Measurements from ENCODE around the gene LBR. TPM values are rescaled to one million over a fixed set of nuclear protein-coding genes. Genes with fewer than 3 reads are reported as not detected.

LBR gene
- total RNA-seq, 4 donors from 2014 or later = 33.1 to 46.7 (median 36.8) TPM

DNA sequence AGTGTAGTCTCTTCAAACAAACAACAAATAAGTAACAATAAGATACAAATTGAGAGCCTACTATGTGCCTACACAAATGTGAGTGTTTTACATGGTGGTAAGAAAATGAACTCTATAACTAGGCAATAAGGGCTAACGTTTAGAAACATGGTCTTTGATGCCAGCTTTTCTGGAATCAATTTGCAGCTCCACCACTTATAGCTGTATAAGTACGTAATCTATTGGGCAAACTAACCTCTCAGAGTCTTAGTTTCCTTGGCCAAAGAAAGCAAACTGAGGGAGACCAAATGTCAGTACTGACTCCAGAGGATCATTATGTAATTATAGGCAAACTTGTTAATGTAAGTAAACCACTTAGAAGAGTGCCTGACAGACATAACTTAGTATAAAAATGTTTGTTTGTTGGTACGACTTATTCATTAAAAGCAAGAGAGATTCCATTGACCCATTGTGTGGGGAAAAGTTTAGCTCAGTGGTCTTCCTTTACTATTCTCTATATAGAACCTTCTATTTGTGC lies 59.7 kb downstream of the LBR start:
- WGBS, 2 donors = 70 to 73% methylated on average over 3 of the region's 3 CpGs
- no peak for DNase-seq

DNA sequence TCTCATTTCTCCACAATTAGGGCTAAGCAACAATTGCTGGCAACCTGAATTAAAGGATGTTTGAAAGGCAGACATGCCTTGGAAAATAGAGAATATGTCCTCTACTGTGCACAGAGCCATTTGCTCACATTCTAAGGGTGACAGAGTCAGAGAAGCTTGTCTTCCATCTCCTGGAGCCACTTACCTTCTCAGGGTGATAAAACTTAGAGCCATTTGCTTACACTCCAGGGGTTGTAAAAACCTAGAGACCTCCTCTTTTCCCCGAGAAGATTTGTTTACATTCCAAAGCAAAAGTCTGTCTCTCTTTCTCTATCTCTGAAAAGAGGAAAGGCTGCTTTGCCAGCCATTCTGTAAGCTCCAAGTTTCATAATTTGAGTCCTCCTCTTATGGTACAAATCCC lies 61.3 kb downstream of the LBR start:
- Histone ChIP-seq H3K27me3 (no peaks in the 10 kb centered on the region), H3K4me3 (replicated peaks in 1 of 3) (no peak overlapping the region), H3K9me3 (no peaks in the 10 kb centered on the region), H3K27ac (no peak overlapping the region), H3K4me1 (no peaks in the 10 kb centered on the region), H3K36me3 (no peaks in the 10 kb centered on the region)
- DNase-seq = no peak
- WGBS, 2 donors = 14 to 16% methylated on average over 1 of the region's 1 CpG
- intact Hi-C loops (cut with DNase I) = no loop called here
- TF ChIP-seq, protein P1, sequence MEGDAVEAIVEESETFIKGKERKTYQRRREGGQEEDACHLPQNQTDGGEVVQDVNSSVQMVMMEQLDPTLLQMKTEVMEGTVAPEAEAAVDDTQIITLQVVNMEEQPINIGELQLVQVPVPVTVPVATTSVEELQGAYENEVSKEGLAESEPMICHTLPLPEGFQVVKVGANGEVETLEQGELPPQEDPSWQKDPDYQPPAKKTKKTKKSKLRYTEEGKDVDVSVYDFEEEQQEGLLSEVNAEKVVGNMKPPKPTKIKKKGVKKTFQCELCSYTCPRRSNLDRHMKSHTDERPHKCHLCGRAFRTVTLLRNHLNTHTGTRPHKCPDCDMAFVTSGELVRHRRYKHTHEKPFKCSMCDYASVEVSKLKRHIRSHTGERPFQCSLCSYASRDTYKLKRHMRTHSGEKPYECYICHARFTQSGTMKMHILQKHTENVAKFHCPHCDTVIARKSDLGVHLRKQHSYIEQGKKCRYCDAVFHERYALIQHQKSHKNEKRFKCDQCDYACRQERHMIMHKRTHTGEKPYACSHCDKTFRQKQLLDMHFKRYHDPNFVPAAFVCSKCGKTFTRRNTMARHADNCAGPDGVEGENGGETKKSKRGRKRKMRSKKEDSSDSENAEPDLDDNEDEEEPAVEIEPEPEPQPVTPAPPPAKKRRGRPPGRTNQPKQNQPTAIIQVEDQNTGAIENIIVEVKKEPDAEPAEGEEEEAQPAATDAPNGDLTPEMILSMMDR (IDR thresholded peaks at IDR 0.05) = no peak

More for the DNA sequence above, 59.7 kb downstream of the LBR start:
- Histone ChIP-seq H3K4me3 (replicated peaks in 1 of 3) (no peak overlapping the region), H3K9me3 (no peaks in the 10 kb centered on the region), H3K36me3 (no peaks in the 10 kb centered on the region), H3K27ac (no peak overlapping the region), H3K27me3 (no peaks in the 10 kb centered on the region), H3K4me1 (no peaks in the 10 kb centered on the region)
- intact Hi-C loops (cut with DNase I) = no loop called here
- TF ChIP-seq POLR2A (IDR thresholded peaks at IDR 0.05) = no peak
- TF ChIP-seq, protein P1 (IDR thresholded peaks at IDR 0.05) = no peak

DNA sequence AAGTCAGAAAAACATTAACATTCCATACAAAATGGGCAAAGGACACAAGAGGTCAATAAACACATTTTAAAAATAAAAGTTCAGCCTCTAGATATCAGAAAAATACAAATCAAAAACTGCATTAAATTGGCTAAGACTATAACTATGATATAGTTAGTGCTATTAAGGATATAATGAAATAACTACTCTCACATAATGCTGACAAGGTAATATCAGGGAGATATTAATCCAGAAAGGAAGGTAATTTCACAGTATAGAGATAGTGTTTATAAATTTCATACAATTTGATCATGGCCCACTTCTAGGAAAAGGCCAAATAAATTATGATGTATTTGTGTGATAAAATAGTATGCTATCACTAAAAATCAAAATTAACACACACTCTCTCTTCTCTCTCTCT lies 61.8 kb downstream of the LBR start:
- TF ChIP-seq POLR2A (IDR thresholded peaks at IDR 0.05) = no peak
- TF ChIP-seq, protein P1 (IDR thresholded peaks at IDR 0.05) = no peak
- H3K9me3 ChIP-seq = no peaks in the 10 kb centered on the region
- no peak for DNase-seq
- intact Hi-C loops (cut with DNase I) = no loop called here
- H3K27me3 ChIP-seq = no peaks in the 10 kb centered on the region
- no peaks in the 10 kb centered on the region for H3K4me1 ChIP-seq
- H3K4me3 ChIP-seq (replicated peaks in 1 of 3) = no peak overlapping the region
- H3K36me3 ChIP-seq = no peaks in the 10 kb centered on the region
- H3K27ac ChIP-seq = no peak overlapping the region

DNA sequence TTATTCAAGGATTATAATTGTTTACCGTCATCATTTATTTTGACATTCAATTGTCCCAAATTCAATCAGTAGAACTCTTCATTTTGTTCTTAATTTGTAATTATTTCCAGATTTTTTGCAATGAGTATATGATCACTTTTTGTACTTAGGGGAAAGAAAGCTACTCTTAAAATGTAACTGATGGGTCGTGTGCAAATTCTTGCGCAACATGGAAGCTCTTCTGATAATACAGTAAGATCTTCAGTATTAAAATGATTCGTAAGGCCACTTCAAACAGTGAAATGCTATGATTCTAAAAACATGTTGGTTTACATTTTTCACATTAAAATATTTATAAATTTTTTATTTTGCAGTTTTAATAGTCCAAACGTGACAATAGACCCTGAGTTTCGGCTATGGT lies 63.4 kb downstream of the LBR start:
- TF ChIP-seq, protein P1 (IDR thresholded peaks at IDR 0.05) = no peak
- TF ChIP-seq POLR2A (IDR thresholded peaks at IDR 0.05) = no peak
- DNase-seq = no peak
- Histone ChIP-seq H3K4me1 (no peaks in the 10 kb centered on the region), H3K27me3 (no peaks in the 10 kb centered on the region), H3K4me3 (replicated peaks in 1 of 3) (no peak overlapping the region), H3K27ac (no peak overlapping the region), H3K9me3 (no peaks in the 10 kb centered on the region), H3K36me3 (no peaks in the 10 kb centered on the region)
- intact Hi-C loops (cut with DNase I) = no loop called here
- 94 to 97% methylated on average over 6 of the region's 6 CpGs for WGBS, 2 donors

DNA sequence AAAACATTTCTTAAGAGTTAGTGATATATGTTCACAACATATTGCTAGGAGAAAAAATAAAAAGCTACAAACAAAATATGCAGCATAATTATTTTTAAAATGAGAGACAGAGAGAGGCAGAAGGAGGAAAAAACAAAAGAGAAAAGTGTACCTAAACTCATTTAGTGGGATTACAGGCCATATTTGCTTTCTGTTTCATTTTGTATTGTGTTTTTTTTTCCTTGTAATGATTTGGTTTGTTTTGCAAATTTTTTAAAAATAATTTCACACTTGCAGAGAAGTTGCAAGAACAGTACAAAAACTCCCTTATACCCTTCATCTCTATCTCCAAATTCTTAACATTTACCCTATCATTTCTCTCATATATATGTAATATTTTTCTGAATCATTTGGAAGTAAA lies 65.0 kb downstream of the LBR start:
- no peaks in the 10 kb centered on the region for H3K27me3 ChIP-seq
- TF ChIP-seq POLR2A (IDR thresholded peaks at IDR 0.05) = no peak
- TF ChIP-seq, protein P1 (IDR thresholded peaks at IDR 0.05) = no peak
- intact Hi-C loops (cut with DNase I) = no loop called here
- no peak overlapping the region for H3K4me3 ChIP-seq (replicated peaks in 1 of 3)
- H3K36me3 ChIP-seq = no peaks in the 10 kb centered on the region
- no peak overlapping the region for H3K27ac ChIP-seq
- no peak for DNase-seq
- no peaks in the 10 kb centered on the region for H3K4me1 ChIP-seq
- H3K9me3 ChIP-seq = no peaks in the 10 kb centered on the region

Data from thyroid gland (tissue), 4 donors.